ENCODE measurements around the gene TSEN54.

DNA sequence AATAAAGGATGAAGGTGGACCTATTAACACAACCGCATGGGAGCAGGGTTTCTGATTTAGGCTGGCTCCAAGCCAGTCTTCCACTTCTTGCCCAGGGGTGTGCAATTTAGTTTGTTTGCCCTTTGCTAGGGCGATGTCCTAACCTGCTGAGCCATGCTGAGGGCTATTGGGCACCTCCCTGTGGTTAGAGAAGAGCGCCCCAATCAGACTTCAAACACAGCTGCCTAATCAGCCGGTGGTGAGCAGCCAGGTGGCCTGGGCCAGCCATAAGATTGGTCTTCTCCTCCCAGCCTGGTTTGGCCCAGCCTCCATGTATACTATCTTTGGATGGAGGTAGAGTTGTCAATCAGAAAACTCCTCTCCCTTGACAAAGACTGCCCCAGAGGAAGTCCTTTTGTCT is 44.2 kb upstream of the TSEN54 start:
- TF ChIP-seq, protein P1, sequence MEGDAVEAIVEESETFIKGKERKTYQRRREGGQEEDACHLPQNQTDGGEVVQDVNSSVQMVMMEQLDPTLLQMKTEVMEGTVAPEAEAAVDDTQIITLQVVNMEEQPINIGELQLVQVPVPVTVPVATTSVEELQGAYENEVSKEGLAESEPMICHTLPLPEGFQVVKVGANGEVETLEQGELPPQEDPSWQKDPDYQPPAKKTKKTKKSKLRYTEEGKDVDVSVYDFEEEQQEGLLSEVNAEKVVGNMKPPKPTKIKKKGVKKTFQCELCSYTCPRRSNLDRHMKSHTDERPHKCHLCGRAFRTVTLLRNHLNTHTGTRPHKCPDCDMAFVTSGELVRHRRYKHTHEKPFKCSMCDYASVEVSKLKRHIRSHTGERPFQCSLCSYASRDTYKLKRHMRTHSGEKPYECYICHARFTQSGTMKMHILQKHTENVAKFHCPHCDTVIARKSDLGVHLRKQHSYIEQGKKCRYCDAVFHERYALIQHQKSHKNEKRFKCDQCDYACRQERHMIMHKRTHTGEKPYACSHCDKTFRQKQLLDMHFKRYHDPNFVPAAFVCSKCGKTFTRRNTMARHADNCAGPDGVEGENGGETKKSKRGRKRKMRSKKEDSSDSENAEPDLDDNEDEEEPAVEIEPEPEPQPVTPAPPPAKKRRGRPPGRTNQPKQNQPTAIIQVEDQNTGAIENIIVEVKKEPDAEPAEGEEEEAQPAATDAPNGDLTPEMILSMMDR (IDR thresholded peaks at IDR 0.05; ENCODE audit: poor library complexity) = no peak
- TF ChIP-seq EZH2 (IDR thresholded peaks at IDR 0.05; ENCODE audit: borderline replicate concordance) = no peak
- no peak for TF ChIP-seq EZH2phosphoT487 (IDR thresholded peaks at IDR 0.05; ENCODE audit: low read depth, severe bottlenecking, unreplicated experiment)

Data from hepatocyte (in vitro differentiated cells).